Hypothalamus (tissue), 51 donors: ENCODE results near the gene MARCO.

Source experiments
- DNase-seq, 51 donors: peaks; one replicate each; lab custom pipeline; 2025; lab: John Stamatoyannopoulos, UW

The MARCO gene

DNA sequence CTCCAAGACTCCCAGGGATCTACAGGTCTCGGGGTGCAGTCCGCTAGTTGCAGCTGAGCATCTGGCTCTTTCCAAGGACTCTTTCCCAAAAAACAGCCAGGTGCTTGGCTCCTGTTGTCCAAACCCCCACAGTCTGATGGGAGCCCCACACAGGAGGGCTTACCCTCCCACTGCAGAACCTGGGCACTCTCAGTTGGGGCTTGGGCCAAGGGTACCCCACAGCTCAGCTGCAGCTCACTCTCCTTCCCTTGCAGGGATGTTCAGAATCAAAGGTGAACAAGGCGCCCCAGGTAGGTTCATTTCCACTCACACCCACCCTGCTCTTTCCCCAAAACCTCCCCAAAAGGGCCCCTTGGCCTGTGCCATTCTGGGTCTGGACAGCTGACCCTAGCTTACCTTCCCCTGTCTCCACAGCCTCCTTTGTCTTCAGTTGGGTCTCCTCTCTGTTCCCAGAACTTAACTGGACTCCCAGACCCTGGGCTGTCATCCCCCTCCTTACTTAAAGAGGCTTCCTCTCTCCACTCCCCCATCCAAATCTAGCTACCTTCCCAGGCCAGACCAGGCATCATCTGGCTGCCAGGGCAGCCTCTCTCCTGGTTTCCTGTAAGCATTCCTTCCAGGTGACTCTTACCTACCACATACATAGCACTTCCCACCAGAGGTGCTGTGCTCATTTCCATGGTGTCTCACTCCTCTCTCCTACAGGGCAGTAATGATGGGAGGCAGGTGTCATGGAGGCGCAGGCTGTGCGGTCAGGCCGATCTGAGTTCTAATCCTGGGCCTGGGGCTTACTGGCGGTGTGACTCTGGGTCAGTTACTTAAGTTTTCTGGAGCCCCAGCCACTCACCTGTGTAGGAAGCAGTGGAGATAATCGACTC lies 29.5 kb downstream of the MARCO start:
- no peak for DNase-seq

DNA sequence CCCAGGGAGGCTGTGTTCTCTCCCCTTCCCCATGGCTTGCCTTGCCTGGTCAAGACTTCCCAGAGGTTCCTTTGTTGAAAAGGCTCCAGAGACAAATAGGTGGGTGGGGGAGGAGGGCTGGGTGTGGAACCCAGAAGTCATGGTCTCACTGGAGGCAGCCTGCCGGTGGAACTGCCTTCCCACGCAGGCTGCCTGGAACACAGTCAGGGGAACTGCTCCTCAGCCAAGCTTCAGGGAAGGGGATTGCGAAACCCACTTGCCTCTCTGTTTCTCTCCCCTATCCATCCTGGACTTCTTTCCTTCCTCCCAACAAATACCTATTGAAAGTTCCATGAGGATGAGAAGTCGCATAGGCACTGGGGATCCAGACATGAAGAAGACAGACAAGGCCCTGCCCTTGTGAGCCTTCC lies 31.6 kb downstream of the MARCO start:
- DNase-seq = no peak

DNA sequence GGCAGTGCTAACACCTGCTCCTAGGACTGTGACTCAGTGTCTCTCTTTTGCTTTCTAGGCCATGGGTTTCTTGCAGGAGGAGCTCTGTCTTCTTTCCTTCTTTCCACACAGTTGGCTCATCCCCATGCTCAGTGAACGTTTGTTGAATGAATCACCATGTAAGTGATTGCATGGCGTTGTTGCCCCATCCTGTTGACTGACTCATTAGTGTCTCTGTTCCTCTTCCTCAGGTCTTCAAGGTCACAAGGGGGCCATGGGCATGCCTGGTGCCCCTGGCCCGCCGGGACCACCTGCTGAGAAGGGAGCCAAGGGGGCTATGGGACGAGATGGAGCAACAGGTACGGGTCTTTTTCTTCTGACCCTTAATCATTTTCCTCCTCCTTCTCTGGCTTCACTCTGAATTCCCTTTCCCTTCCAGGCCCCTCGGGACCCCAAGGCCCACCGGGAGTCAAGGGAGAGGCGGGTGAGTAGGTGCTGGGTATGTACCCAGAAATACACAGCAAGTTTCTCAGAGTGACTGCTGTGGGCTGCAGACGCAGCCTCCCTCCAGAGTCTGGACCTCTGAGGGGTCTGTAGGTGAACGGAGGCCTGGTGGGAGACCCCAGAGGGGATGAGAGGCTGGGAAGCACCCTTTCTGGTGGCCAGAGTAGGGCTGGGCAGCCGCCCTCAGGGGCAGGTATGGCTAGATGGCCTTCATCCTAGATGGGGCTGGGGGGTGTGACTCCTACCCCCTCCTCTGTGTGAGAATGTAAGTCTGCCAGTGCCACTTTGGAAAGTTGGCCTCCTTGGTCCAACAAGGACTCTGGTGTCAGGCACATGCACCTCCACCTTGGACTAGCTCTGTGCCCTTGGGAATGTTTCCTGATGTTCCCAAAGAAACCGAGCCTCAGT lies 32.4 kb downstream of the MARCO start:
- no peak for DNase-seq

DNA sequence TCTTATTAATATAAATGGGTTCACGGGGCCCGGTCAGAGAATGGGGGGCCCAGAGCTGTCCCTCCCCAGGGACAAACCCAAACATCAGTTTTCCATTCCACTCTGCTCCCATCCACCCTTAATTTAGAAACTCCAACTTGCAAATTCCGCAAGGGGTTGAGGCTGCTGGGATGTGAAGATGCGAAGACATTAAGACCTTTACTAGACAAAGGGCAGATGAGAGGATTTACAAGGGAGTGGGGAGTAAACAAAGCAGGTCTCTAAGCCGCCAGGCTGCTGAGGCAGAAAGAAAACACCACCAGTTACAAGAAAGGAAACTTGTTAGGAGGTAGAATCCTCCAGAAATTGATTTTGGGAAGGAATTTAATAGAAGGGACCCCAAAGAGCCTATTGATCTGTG lies 33.1 kb downstream of the MARCO start:
- no peak for DNase-seq

DNA sequence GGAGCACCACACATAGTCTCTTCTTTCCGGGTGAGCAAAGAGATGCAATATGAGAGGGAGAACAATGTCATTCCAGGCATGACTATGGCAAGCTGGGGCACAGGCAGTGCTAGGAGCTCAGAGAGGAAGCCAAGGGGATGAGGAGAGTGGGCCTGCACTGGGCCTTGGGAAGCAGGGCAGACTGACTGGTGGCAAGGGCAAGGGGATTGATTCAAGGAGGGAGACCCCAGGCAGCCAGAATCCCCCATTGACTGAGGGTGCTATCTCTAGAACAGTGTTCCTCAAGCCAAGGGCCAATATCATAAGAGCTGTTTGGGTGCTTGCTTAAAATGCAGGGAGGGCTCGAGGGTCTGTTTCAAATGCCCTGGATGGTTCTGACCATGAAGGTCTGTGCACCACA lies 36.1 kb downstream of the MARCO start:
- DNase-seq = no peak

DNA sequence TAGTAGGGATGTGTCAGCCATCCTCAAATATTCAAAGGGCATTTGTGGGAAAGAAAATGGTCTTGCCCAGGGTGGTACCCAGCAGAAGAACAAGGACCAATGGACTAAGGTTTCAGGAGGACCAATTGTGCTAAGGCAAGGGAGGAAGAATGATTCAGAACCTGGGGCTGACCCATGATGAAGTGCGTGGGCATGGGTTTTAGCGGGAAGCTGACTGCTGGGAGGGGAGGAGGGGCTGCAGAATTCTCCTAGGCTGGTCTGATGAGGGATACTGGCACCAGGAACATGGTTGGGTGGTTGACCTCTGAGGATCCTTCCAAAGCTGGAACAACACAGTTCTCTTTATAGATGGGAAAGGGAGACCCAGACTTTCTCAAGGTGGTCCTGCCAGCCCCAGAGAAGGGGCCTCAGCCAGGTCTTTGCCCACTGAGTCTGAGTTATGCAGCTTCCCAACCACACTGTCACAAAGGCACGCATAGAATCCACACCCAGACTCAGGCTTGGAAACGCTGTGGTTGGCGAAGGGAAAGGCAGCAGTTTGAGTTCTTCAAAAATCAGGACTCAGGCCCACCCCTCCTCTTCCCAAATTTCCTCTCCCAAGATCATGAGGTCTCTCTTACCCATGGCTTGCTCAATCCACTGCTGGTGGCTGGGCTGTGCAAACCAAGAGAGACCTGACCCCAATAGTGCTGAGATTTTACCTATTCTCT lies 37.3 kb downstream of the MARCO start:
- no peak for DNase-seq

DNA sequence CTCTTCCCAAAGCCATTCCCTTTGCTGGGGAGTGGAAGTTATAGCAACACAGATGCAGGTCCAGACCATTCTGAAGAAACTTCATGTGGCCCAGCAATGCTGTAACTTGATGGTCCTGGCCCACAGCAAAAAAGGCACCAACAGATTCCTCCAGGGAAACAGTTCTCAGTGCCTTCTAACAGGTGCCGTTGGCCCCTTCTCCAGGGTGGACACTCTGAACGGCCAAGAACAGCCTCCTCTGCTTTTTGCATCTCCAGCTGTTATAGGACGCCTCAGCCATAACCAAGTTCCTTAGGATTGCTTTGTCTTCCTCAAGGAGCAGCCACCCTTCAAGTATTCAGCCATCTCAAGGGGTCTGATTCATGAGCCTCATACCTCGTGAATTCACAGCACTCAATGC lies 38.0 kb downstream of the MARCO start:
- no peak for DNase-seq

DNA sequence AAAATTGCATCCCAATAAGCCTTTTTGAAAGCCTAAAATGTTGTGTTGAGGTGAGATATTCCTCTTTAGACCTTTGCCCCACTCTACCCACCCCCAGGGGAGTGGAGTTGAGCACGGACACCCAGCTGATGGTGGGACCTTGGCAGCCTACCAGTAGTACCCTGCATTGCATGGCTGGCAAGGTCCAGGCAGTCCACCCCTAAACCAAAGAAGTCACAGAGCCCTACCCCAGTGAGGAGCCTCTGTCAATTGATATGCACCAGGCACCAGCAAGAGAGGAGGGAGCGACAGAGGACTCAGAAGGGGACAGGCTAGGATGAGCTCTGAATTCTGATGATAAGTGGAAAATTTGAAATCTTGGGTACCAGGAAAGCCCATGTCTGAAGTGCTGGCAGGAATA lies 38.6 kb downstream of the MARCO start:
- no peak for DNase-seq

DNA sequence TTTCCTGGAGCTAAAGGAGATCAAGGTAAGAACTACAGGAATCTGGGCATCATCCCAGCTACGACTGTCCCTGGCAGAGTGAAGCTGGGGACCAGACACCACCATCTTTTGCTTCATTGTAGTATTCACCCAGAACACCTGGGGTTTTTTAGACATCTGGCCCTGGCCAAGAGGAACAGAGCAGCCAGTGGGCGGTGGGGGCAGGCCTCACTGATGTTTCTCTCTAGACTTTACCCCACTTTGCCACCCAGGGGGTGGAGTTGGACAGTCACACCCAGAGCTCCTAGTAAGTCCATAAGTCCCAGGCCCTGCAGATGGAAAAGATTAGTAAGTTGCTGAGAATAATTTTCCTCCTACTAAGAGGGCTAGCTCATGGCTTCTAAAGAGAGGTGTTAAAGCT lies 39.6 kb downstream of the MARCO start:
- no peak for DNase-seq

DNA sequence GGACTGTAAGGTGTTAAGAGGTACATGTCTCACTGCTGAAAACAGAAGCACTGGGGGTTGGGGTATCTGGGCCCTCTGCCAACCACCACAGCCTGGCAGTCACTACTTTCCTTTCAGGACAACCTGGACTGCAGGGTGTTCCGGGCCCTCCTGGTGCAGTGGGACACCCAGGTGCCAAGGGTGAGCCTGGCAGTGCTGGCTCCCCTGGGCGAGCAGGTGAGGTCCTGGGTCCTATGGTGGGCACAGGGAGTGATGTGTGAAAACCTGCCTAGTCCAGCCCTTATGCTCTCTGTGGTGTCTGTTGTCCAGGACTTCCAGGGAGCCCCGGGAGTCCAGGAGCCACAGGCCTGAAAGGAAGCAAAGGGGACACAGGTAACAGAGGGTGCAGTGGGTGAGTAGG lies 40.0 kb downstream of the MARCO start:
- no peak for DNase-seq

DNA sequence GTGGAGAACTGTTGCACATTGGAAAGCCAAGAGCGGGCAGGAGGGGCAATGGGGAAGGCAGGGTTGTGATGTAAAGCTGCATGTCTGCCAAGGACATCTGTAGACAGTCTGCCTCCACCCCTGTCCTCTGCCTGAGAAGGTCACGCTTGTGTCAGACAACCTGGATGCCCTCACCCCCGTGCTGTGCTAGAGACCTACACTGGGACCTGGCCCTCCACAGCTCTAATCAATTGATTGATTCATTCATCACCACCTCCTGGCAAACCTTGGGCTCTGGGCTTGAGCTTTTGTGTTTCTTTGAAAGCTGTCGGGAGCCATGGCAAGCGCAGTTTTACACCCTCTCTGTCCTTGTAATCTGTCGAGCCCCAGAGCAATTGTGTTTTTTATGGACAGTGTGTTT lies 41.1 kb downstream of the MARCO start:
- no peak for DNase-seq

DNA sequence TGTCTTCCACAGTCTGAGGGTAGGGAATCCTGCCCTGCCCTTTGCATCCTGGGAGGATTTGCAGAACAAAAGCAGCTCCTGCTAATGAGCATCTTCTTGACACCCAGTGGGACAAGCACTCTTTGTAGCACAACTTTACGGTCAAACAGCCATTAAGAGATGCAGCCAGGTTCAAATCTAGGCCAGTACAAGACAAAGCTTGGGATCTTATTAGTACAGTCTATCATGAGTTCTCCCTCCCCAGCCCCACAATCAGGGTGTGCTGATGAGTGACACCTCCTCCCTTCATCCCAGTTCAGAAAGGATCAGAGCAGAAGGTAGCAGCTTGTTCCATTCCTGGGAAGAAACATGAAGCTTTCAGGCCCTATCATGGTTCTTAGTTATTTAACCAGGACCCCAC lies 41.9 kb downstream of the MARCO start:
- DNase-seq = no peak

DNA sequence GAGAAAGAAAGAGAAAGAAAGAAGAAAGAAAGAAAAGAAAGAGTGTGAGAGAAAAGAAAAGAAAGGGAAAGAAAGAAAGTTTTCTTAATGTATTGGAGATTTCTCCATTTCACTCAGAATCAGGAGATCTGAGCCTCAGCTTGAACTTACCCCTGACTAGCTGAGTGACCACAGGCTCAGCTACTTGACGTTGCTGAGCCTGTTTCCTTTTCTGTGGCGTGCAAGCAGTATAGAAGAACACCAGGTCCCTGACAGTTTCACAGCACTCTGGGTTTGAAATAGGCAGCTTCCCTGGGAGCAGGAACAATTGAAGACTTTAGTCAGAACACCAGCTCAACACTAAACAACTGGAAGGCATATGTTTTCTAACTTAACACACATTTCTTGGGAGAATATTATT lies 44.7 kb downstream of the MARCO start:
- DNase-seq = no peak

DNA sequence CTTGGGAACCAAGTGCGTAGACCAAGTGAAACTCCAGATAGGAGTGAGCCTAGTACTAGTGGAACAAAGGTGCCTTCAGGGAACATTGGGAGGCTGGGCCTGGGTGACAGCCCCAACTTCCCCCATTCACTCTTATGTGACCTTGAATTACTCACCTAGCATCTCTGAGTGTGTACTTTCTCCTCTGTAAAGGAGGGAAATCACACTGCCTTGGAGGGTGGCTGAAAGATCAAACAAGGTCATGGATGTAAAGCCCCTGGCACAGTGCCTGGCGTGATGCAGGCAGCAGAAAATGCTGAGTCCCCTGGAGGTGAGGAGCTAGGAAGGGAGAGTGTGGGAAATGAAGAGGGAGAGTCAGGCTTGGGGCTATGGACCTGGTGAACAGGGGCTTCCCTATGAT lies 45.9 kb downstream of the MARCO start:
- DNase-seq = no peak

DNA sequence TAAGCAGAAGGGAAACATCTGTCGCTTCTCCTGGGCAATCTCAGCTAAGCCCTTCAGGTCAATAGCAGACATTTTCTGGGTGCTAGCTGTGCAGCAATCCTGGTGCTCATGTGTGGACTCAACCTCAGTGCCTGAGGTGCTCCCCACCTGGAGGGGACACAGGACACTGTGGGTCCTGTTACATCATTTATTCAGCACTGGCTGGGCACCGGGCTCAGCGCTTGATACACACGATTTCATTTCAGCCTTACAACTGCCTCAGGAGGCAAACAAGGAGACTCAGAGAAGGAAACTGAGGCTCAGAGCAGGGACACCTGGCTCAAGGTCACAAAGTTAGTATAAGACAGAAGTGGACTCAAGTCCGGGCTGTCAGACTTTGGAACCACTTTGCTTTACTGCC lies 46.7 kb downstream of the MARCO start:
- DNase-seq = no peak

DNA sequence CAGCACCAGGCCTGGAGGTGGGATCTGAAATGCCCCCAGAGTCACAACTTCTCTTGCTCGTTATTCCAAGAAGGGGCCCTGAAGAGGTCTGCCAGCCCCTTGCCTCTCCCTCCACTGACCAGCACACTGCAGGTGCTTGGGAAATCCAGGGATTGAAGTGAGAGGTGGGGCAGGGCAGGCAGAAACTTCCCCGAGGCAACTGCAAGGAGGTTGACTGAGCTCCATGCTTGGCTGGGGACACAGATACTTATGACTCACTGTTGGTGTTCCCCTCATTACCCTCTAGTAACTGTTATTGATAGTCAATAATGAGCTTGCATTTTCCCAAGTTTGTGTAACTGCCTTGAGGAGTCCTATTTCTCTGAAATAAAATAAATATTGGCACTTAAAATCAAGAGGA lies 47.5 kb downstream of the MARCO start:
- no peak for DNase-seq

DNA sequence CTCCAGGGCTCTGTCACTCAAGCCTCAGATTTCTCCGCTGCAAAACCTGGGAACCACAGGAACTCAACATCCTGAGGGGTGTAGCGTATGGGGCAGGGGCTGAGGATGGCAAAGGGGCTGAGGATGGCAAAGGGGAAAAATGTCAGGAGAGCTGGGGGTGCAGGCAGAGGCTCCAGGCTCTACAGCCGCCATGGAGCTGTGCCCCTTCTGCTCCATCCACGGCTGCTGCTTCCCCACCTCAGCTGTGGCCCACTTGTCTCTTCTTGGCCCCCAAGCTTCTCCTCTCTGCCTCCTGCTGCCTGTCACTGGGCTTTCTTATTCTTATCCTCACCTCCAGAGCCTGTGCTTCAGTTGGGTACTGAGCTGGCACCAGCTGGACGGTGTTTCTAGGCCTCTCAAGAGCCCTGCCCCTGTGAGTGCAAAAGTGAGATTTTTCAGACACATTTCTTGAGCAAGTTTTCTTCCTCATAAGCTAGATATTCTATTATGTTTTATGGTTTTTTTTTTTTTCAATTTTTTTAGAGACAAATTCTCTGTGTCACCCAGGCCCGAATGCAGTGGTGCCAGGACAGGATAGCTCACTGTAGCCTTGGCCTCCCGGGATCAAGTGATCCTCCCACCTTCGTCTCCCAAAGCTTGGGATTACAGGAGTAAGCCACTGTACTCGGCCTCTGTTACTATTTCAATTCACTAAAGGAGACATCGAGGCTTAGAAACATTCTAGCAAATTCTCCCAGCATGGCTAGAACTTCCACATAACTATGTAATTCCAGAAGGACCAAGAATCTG lies 49.0 kb downstream of the MARCO start:
- DNase-seq = no peak

DNA sequence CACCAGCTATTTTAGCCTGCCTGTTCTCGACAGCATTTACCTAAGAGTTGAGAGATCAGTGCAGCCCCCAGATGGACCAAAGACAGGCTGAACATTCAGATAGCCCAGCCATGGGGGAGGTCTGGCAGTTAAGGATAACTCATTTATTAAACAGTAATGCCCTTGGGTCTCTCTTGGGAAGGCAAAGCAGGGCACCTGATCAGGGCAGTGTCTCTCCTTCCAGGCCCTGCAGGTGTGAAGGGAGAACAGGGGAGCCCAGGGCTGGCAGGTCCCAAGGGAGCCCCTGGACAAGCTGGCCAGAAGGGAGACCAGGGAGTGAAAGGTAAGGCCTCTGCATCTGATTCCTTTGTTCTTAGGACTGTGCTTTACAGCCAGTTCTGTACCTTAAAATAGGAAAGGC lies 49.6 kb downstream of the MARCO start:
- no peak for DNase-seq

DNA sequence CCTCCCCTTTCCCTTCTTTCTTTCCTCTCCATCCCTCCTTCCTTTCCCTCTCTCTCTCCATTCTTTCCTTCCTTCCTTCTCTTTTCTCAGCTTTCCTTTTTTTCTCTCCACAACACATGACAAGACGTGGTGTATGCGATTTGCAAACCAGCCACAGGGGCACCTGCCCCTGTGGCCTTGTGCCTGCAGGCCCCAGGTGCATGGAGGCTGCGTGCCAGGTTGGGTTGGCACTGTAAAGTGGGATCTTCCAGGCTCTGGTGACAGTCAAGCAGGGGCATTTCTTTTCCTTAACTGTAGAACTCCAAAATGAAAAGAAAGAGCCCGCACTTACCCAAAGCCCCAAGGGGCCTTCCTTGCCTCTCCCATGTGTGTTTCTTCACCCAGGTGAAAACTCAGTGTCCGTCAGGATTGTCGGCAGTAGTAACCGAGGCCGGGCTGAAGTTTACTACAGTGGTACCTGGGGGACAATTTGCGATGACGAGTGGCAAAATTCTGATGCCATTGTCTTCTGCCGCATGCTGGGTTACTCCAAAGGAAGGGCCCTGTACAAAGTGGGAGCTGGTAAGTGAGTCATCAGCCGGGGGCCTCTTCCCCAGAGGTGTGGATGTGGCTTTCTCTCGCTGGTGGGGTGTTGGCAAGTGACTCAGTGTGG lies 50.9 kb downstream of the MARCO start:
- no peak for DNase-seq

DNA sequence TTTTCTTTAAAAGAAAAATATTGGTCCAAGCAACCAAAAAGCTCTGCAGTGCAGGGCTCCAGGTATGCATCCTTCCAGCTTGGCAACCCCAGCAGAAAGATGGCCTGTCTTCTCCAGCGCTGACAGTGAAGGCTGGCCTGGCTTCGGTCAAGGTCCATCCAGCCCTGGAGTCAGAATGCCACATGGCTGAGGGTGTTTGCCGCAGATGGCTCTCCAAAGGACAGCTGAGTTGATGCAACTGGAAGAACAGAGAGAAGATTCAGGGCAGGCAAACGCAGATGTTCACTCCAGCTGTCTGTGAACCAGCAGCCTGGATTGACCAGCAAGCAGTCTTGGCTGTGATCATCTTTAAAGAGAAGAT lies 51.4 kb downstream of the MARCO start:
- DNase-seq = no peak
